Fibroblast of skin of right biceps (primary cell): ENCODE data around the gene GNAT2.
A peak's percentile ranks its signal among the peaks of the same experiment; 100 is the strongest.

Experiments
- DNase-seq: peaks from one replicate; pipeline ENCODE4 v3.0.0-alpha.2; 2013

The GNAT2 gene

DNA sequence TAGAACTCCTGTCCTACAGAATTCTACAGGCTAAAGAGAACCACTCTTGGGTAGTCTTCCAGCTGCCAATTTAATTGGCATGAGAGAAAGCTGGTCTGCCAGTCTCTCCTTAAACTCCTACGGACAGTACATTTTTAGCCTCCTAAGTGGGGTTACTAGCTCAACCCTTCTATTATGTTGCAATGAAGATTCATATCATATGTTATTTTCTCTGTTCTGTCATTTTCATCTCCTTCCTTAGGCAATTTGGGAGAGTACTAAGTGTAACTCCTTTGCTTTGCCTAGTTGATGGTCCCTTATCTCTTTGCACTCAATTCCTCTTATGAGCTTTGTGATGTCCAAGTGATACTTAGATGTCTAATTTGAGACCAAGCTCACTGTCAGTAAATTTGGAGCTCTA is 14.0 kb downstream of the GNAT2 start:
- DNase-seq = no peak

DNA sequence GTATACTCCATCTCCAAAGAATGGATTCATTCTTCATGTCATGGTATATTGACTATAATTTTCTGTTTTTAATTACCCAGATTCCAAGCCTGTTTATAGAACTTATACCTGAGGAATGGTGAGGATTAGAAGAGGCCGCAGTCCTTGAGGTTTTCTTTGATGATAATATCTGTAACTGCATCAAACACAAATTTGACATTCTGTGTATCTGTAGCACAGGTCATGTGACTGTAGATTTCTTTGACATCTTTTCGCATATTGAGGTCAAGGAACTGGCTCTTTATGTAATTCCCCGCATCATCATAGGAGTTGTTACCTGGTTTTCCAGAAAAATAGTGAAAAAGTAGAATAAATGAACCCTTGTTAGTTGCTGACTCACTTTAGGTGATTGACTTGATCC is 16.2 kb downstream of the GNAT2 start:
- DNase-seq = no peak

DNA sequence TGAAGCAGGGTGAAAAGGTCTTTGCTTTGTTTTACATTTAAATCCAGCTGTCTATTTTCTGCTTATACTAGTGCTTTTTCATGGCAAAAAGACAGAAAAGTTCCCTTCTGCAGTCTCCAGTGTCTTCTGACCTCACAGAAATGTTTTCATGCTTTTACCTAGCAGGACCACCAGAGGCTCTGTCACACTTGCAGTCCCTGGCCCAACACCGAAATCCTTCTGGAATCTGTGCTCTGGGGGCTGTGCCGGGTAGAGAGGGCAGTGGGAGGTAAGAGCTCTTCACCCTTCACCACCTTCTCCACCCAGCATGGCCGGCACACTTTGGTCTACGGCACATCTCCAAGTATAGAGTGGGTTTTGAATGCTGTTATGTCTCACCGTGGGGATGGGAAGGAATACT is 20.8 kb downstream of the GNAT2 start:
- DNase-seq = no peak

DNA sequence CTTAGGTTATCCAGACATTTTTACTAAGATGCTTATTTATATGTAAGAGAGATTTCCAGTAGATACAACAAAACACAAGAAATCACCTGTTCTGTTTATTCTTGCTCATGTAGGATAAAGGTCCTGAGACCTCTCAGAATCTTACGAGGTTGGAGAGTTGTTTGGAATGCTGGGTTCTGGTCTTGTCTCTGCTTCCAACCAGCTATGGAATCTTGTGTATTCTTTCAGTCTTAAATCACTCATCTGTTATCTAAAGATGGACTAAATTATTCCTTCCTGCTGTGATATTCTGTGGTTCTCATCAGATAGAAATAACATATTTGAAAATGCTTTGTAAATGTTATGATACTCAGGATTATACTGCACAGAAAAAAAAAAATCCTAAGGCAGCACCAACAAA is 21.3 kb downstream of the GNAT2 start:
- no peak for DNase-seq

DNA sequence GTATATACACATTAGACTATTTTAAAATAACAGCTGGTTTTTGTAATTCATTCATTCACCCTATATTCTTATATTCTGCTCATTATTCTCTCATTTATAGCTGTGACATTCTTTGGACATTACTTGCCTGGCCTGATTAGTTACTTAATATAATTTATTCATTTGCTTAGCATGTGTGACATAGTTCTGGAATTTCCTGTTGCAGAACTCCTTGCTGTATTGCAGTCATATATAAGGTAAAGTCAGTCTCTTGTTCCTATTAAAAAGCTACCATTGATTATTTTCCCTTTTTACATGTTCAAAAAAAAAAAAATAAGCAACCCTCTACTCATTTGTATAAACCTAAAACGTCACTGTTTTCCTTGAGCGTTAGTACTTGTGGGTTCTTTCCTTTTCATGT is 23.9 kb downstream of the GNAT2 start:
- DNase-seq = peak; percentile 63

DNA sequence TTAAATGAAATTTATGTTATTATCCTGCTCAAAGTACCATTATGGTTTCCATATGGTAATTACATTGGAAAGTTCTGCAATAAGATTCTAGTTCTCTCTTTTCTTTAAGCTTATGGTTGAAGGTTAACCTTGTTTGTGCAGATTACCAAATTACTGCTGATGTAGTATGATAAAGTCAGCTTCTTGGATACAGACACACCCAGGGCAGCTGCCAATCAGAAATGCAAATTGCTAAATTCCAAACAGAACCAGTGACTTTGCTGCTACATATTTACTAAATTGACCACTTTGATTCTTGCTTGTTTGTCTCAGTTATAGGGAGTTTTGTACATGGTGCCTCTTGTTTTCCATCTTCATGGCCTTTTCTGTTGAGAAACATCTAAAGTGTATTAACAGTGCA is 26.5 kb downstream of the GNAT2 start:
- no peak for DNase-seq

DNA sequence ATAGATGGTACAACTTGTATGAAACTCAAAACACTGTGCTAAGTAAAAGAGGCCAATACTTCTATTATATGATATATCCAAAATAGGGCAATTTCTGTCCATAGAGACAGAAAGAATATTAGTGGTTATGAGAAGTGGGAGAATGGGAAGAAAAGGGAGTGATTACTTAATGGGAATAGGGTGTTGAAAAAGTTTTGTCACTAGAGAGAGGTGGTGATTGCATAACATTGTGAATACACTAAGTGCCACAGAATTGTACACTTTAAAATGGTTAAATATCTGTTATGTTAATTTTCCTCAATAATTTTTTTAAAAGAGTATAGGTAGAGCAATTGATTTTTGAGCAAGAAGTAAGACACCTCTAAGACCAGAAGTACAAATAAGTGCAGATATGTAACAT is 29.7 kb downstream of the GNAT2 start:
- DNase-seq = no peak

DNA sequence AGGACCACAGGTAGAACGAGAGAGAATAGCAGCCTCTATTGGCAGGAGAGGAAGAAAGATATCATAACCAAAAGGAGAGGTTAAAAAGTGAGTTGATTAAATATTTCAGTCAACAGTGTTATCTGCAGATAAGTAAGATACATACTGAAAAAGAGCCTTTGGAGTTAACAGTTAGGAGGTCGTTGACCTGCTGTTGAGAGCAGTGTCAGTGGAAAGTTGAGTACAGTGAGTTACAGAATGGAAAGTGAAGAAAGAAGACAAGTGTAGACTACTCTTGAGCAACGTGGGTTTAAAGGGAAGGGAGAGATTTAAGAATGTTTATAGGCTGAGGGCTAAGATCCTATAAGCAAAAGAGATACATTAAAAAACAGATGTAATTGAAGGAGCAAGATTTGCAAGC is 30.2 kb downstream of the GNAT2 start:
- no peak for DNase-seq

DNA sequence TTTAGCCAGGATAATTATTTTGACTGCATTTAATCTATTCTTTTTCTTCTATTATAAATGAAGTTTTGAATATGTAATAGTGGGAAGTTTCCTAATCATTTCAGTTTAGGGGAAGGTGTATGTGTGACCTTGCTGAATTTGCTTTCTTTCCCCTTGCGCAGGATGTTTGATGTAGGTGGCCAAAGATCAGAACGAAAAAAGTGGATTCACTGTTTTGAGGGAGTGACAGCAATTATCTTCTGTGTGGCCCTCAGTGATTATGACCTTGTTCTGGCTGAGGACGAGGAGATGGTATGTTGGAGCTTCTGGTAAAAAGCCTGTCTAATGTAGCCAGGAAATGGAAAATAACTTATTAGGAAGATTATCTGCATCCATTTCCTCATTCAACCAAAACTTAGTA is 33.4 kb downstream of the GNAT2 start:
- DNase-seq = no peak

DNA sequence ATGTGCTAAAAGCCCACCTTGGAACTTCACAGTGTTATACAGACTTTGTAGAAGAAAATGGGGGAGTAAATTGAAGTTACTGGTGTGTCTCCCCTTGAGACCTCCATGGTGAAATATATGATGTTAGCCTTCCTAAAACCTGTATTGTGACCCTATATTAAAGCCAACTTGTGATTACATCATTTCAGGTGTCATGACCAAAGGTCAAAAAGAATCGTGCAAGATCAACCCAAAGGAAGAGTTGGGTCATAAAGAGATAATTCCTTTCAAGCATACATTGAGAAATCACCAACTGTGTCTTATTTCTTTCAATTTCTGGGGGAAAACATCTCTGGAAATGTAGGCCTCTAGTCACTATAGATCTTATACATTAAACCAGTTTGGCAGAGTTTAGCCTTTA is 34.6 kb downstream of the GNAT2 start:
- no peak for DNase-seq

DNA sequence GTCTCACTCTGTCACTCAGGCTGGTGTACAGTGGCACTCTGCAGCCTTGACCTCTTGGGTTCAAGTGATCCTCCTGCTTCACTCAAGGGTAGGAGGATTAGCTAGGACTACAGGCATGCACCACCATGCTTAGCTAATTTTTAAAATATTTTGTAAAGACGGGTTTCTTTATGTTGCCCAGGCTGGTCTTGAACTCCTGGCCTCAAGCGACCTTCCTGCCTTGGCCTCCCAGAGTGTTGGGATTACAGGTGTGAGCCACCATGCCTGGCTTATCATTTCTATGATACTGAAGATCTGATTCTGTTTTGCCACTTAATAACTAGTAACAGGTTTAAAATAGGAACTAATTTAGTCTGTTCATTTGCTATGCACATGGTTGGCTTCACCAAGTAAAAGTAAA is 37.4 kb downstream of the GNAT2 start:
- DNase-seq = no peak

DNA sequence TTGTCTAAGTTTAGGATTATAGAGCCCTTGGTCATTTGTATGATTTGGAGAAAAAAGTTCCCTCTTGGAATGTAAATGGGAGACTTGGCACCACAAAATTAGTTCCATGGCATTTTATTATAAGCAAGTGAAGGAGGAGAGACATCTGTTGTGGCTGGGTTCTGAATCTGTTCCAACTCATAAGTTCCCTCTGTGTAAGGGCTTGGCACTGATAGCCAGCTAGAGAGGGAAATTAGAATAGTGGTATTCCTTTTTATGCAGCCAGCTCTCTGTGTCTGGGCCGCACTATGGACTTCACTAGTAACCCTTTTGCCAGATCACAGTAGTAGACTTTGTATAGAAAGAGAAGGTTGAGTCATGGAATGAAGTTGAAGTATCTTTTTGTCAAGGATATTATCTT is 39.9 kb downstream of the GNAT2 start:
- DNase-seq = no peak

DNA sequence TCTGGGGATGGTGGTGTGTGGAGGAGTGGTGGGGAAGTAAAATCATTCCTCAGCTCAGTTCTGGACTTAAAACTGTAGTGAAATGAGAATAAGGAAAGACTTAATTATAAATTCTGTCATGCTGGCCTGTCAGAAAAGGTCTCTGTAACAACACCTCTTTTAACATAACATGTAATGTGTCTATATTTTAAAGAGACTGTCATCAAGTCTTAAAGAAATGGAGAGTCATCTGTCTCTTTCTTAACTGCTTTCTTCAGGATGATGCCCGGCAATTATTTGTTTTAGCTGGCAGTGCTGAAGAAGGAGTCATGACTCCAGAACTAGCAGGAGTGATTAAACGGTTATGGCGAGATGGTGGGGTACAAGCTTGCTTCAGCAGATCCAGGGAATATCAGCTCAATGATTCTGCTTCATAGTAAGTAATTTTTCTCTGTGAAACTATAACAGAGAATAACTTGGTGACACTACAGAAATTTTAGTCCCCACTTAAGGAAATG is 40.4 kb downstream of the GNAT2 start:
- DNase-seq = no peak

DNA sequence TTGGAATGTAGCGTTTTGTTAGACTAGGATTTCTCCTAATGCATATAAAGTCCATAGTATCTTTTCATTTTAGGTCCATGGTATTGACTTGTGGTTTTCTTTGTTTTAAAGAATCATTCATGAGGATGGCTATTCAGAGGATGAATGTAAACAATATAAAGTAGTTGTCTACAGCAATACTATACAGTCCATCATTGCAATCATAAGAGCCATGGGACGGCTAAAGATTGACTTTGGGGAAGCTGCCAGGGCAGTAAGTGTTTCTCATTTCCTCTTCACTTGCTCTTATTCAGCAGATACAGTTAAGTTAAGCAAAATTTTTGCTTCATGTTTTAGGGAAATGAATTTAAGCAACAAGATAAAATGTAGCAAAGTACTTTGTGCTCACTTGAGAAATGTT is 45.6 kb downstream of the GNAT2 start:
- DNase-seq = no peak

DNA sequence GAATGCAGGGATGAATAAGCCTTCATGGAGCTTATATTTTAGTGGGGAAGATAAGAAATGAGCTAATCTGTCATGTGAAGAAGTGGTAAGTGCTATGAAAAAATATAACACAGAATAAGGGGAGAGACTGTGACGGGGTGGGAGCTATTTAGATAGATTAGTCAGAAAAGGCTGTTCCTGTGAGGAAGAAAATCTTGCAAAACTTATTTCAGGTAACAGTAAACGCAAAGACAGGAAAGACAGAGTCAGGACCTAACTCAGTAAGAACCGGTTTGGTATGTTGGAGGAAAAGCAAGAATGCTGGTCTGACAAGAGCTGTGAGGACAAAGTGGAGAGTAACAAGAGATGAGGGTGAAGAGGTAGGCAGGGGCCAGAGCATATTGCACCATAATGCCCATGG is 49.0 kb downstream of the GNAT2 start:
- DNase-seq = no peak

DNA sequence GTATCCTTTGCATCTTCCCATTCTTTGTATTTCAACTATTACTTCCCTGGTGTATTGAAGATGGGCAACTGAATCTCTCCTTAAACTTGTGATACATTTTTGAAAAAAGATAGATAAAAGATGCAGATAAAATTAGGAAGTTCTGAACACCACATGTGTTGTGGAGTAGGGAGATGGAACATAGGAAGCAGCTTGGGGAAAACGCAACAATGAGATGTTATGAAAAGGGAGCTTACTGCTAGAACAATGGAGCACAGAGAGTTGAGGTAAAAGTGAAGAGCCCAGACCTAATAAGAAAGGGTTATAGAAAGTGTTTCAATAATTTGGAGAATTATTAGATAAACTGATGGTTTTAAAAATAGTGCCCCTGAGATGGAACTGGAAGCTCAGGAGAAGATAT is 50.1 kb downstream of the GNAT2 start:
- no peak for DNase-seq

DNA sequence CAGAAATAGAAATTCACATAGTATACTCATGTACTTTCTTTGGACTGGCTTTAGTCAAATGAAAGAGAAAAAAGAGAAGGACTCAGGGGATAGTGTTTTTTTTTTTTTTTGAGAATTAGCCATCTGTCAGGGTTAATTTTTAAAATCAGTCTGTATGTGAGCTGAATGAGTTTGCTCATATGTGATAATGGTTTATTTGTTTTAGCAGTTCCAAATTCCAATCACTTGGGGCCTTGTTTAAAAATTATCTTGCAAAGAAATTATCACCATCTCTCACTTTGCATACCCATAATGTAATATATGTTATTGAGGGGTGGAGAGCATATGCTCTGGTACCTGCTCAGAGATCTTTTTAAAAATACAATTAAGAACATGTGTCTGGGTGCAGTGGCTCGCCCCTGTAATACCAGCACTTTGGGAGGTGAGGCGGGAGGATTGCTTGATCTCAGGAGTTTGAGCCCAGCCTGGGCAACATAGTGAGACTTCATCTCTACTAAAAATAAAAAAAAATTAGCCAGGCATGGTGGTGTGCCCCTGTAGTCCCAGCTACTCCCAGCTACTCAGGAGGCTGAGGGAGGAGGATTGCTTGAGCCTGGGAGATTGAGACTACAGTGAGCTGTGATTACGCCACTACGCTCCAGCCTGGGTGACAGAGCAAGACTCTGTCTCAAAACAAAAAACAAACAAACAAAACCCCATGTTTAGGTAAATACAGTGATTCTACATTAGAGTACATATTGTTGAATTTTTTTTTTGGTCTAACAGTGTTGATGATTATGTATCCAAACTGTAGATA is 51.3 kb downstream of the GNAT2 start:
- DNase-seq = no peak

DNA sequence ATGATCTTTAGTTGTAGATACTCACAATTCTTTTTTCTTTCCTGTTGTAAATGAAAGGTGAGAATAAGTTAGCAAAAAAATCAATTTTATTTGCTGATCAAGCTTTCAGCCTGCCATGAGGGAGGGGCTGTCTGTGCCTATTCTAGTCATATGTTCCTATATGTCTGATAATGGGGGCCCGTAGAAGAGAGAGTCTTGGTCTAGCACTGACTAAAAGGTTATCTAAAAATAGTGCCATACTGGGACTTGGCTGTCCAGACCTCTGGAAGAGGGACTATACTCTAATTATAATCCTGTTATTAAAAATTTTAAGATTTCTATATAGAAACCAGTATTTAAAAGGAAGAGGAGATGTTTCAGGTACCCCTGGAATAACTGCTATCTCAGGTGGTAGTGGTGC is 52.4 kb downstream of the GNAT2 start:
- no peak for DNase-seq

DNA sequence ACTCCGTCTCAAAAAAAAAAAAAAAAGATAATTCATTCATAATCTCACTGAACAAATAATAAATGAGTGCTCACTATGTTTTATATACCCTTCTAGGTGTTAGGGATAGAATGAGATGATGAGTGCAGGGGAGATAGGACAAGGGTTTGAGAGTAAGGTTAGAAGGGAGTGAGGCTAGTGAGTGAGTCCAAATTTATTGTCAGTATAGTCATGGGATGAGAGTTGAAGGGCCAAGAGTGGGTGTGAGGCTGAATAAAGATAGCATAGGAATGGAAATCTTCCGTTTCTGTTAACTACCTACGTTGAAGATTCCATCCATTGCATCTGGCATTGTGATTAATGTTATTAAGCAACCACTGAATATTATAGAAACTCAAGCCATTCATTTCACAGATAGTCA is 54.2 kb downstream of the GNAT2 start:
- DNase-seq = no peak

DNA sequence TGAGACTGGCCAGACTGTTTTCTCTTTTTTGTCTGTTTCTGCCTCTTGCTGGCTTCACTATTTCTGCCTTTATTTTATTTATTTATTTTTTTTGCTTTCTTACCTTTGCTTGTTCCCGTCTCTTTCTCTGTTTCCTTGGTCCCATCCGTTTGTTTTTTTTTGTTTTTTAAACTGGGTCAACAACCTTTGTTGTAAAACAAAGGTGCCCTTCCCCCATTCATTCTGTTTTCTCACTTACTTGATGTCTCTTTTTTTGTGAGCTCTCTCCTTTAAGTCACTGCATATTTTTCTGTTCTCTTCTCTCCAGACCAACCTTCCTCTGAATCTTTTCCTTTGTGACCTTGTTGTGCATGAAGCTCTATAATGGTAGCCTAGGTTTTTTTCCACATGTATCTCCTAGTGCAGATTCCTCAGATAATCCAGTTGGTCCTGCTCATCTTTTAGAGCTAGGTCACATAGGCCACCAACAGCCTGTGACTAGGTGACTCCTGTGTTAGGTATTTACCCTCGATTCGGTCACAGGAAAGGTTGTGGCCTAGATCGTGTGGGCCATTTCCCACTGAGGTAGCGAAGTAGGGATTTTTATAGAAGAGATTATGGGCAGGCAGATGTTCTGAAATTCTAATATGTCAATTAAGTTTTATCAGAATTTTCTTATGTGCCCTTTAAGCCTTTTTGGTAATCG is 55.1 kb downstream of the GNAT2 start:
- DNase-seq = no peak

DNA sequence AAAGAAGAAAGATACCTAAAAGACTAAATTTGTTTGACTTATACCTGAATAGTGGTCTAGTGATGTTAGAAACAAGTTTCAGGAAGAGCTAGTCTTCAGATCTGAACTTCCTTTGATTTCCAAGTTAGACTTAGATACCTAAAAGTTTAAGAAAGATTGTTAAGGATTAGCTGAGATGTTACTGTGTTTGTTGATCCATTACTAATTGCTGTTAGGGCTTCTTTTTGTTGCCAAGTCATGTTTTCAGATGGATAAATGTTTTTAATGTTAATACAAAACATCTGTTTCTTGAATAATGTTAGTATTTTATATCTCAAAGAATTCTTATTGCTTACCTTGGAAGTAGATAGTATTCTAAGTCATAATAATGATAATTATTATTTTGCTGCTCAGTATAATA is 59.4 kb downstream of the GNAT2 start:
- DNase-seq = no peak

DNA sequence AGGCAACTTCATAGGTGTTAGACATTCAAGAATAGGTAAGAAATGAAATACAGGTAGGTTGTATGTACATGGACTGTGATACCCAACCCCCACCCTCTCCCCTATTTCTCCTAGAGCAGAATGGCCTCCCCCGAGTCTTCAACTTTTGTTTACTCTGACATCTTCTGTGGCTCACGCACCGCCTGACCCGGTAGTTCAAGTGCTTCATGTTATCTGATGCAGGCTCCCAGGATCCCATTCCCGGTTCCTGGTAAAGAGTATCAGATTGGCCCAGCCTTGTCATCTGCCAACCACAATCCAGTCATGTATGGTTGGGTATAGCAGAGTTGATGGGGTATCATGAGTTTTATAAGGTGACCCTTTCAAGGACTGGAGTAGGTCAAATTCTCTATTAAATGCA is 61.9 kb downstream of the GNAT2 start:
- no peak for DNase-seq

DNA sequence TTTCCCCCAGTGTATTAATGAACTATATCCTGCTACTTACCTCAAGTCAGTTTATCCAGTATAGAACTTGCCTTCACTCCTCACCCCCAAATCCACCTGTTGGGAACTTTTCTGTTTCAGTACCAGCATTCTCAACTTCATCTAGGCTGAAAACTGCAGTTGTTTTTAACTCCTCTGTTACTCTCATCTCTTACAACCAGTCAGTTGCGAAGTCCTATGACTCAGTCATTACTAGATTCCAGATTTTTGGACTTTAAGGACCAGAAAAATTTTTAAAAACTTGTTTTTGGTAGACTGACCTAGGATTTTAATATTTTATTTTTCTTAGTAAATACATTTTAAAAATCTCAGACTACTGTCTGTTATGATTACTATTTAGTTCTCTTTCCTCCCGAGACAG is 62.9 kb downstream of the GNAT2 start:
- DNase-seq = no peak
